ENCODE measurements around the gene BCORL1. TPM values are rescaled to one million over a fixed set of nuclear protein-coding genes. Genes with fewer than 3 reads are reported as not detected.

Gene BCORL1
- total RNA-seq, 3 donors from 2014 or later (not counting 1 experiment from before 2014, with no cell fraction given) = 6.5 to 10.5 (median 9.9) TPM

- ATAC-seq (no peak), DNase-seq (peak in 1 of 2 donors; percentile 15)
- H3K4me1 Mint-ChIP-seq = peaks cover 0 to 12% of the 10 kb centered on the region in 2 donors
- Histone ChIP-seq H3K27me3 (ENCODE audit: control insufficient read depth, insufficient read depth, low read length) (no peaks in the 10 kb centered on the region), H3K9me3 (ENCODE audit: control insufficient read depth, insufficient read depth, low read length) (no peaks in the 10 kb centered on the region), H3K4me1 (ENCODE audit: control insufficient read depth, insufficient read depth, low read length) (peaks cover 20% of the 10 kb centered on the region), H3K36me3 (ENCODE audit: control insufficient read depth, insufficient read depth, low read length) (no peaks in the 10 kb centered on the region), H3K27ac (ENCODE audit: low read length) (no peak overlapping the region), H3K4me3 (ENCODE audit: low read length) (no peak overlapping the region)
- no peaks in the 10 kb centered on the region for H3K36me3 Mint-ChIP-seq
- peaks cover under 1 to 1% of the 10 kb centered on the region in 2 donors for H3K27me3 Mint-ChIP-seq (ENCODE audit: low read depth in 2 of 2)
- intact Hi-C loops (cut with micrococcal nuclease) = no loop called here
- TF ChIP-seq CTCF (IDR thresholded peaks at IDR 0.05) = no peak
- H3K27ac Mint-ChIP-seq = peak overlapping the region in 1 of 2 donors; percentile 48
- H3K4me3 Mint-ChIP-seq = peak overlapping the region; percentile 67
- WGBS (ENCODE audit: insufficient coverage) = 51% methylated on average over 23 of the region's 35 CpGs
- H3K9me3 Mint-ChIP-seq = no peaks in the 10 kb centered on the region
These were observed 3.1 kb upstream of the BCORL1 start for GRCh38 chrX:129979207-129979920.

- no peak for TF ChIP-seq CTCF (IDR thresholded peaks at IDR 0.05)
- 0% methylated on average over 19 of the region's 32 CpGs for WGBS (ENCODE audit: insufficient coverage)
- DNase-seq (peak in 1 of 2 donors; percentile 62), ATAC-seq (no peak)
- Mint-ChIP-seq H3K4me3 (peak overlapping the region; percentile 21), H3K4me1 (peaks cover 6 to 19% of the 10 kb centered on the region in 2 donors), H3K36me3 (no peaks in the 10 kb centered on the region), H3K27me3 (ENCODE audit: low read depth in 2 of 2) (no peaks in the 10 kb centered on the region), H3K27ac (no peak overlapping the region), H3K9me3 (no peaks in the 10 kb centered on the region)
- no peaks in the 10 kb centered on the region for H3K36me3 ChIP-seq (ENCODE audit: control insufficient read depth, insufficient read depth, low read length)
- no peaks in the 10 kb centered on the region for H3K9me3 ChIP-seq (ENCODE audit: control insufficient read depth, insufficient read depth, low read length)
- peak overlapping the region; percentile 35 for H3K4me3 ChIP-seq (ENCODE audit: low read length)
- H3K27me3 ChIP-seq (ENCODE audit: control insufficient read depth, insufficient read depth, low read length) = no peaks in the 10 kb centered on the region
- no peak overlapping the region for H3K27ac ChIP-seq (ENCODE audit: low read length)
- intact Hi-C loops (cut with micrococcal nuclease) = loop anchor here (5.0 kb wide), 1 partner anchor 48 kb away; no protein-coding TSS in a partner anchor
- H3K4me1 ChIP-seq (ENCODE audit: control insufficient read depth, insufficient read depth, low read length) = peaks cover 27% of the 10 kb centered on the region
These were observed 2.4 kb upstream of the BCORL1 start for GRCh38 chrX:129980001-129980401.

DNA sequence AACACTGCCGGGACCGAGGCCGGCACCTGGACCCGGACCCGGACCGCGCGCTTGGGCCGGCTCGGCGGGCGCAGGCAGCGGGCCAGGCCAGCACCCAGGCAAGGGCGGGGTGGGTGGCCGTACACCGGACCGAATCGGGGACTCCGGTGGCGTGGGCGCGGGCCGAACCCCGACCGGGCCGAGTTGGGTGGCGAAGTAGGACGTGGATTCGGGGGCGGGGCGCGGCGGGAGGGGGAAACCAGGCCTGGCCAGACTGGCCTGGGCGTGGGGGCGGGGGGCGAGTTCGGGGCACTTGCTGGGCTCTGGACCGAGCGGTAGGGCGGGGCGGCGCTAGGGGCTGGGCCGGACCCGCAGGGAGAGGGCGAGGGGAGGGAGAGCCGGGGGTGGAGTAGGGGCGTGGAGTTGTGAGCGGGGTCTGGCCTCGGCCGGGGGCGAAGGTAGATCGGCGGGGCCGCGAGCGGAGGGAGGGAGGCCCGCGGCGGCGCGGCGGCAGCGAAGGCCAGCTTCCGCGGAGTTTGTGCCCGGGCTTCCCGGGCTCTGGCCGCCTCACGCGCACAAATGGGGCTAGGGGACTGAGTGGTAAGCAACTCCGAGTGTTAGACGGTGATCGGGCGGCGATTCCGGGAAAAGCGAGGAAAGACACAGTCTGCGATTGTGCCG is 1.8 kb upstream of the BCORL1 start:
- ATAC-seq = no peak
- H3K36me3 Mint-ChIP-seq = no peaks in the 10 kb centered on the region
- peak; percentile 17 to 41 for DNase-seq
- Histone ChIP-seq H3K9me3 (ENCODE audit: control insufficient read depth, insufficient read depth, low read length) (no peaks in the 10 kb centered on the region), H3K27me3 (ENCODE audit: control insufficient read depth, insufficient read depth, low read length) (no peaks in the 10 kb centered on the region), H3K4me1 (ENCODE audit: control insufficient read depth, insufficient read depth, low read length) (peaks cover 27% of the 10 kb centered on the region), H3K4me3 (ENCODE audit: low read length) (peak overlapping the region; percentile 35), H3K36me3 (ENCODE audit: control insufficient read depth, insufficient read depth, low read length) (no peaks in the 10 kb centered on the region), H3K27ac (ENCODE audit: low read length) (no peak overlapping the region)
- TF ChIP-seq CTCF (IDR thresholded peaks at IDR 0.05) = no peak
- H3K4me3 Mint-ChIP-seq = no peak overlapping the region
- H3K27ac Mint-ChIP-seq = peak overlapping the region in 1 of 2 donors; percentile 47
- no peaks in the 10 kb centered on the region for H3K27me3 Mint-ChIP-seq (ENCODE audit: low read depth in 2 of 2)
- no peaks in the 10 kb centered on the region for H3K9me3 Mint-ChIP-seq
- under 1% methylated on average over 75 of the region's 79 CpGs for WGBS (ENCODE audit: insufficient coverage)
- intact Hi-C loops (cut with micrococcal nuclease) = loop anchor here (5.0 kb wide), 1 partner anchor 48 kb away; no protein-coding TSS in a partner anchor
- peaks cover 7 to 23% of the 10 kb centered on the region in 2 donors for H3K4me1 Mint-ChIP-seq
